Activated naive CD8-positive, alpha-beta T cell (primary cell): ENCODE measurements around the gene XYLT1.

Source experiments
- H3K27ac Mint-ChIP-seq: one replicate; pipeline ENCODE4 v1.8.0; 2021; ENCODE audit warnings: mixed read lengths
- H3K27me3 Mint-ChIP-seq: one replicate; pipeline ENCODE4 v1.8.0; 2021; ENCODE audit warnings: mixed read lengths
- H3K36me3 Mint-ChIP-seq: one replicate; pipeline ENCODE4 v1.8.0; 2021; ENCODE audit warnings: mixed read lengths
- H3K4me1 Mint-ChIP-seq: one replicate; pipeline ENCODE4 v1.8.0; 2021; ENCODE audit warnings: low read depth, mixed read lengths
- H3K4me3 Mint-ChIP-seq: one replicate; pipeline ENCODE4 v1.8.0; 2021; ENCODE audit warnings: mild to moderate bottlenecking, mixed read lengths
- H3K9me3 Mint-ChIP-seq: one replicate; pipeline ENCODE4 v1.8.0; 2021; ENCODE audit warnings: low read depth, mixed read lengths

The XYLT1 gene

GRCh38 chr16:17266608-17267313 lies 204.0 kb downstream of the XYLT1 start:
- no peaks in the 10 kb centered on the region for H3K27me3 Mint-ChIP-seq
- no peaks in the 10 kb centered on the region for H3K36me3 Mint-ChIP-seq
- no peak overlapping the region for H3K27ac Mint-ChIP-seq

GRCh38 chr16:17265154-17265553 lies 205.6 kb downstream of the XYLT1 start:
- Mint-ChIP-seq H3K27me3 (no peaks in the 10 kb centered on the region), H3K36me3 (no peaks in the 10 kb centered on the region), H3K4me3 (no peak overlapping the region), H3K9me3 (no peaks in the 10 kb centered on the region), H3K27ac (no peak overlapping the region), H3K4me1 (peaks cover 26% of the 10 kb centered on the region)

More at GRCh38 chr16:17266608-17267313, 204.0 kb downstream of the XYLT1 start:
- H3K4me1 Mint-ChIP-seq, result peaks cover 28% of the 10 kb centered on the region
- H3K4me3 Mint-ChIP-seq, result no peak overlapping the region
- H3K9me3 Mint-ChIP-seq, result no peaks in the 10 kb centered on the region

GRCh38 chr16:17261197-17261858 lies 209.4 kb downstream of the XYLT1 start:
- Mint-ChIP-seq H3K27me3 (no peaks in the 10 kb centered on the region), H3K9me3 (no peaks in the 10 kb centered on the region), H3K4me3 (no peak overlapping the region), H3K27ac (no peak overlapping the region), H3K4me1 (peaks cover 29% of the 10 kb centered on the region), H3K36me3 (peaks cover 12% of the 10 kb centered on the region)

GRCh38 chr16:17260276-17260849 lies 210.4 kb downstream of the XYLT1 start:
- Mint-ChIP-seq H3K4me3 (no peak overlapping the region), H3K4me1 (peaks cover 30% of the 10 kb centered on the region), H3K36me3 (peaks cover 16% of the 10 kb centered on the region), H3K9me3 (no peaks in the 10 kb centered on the region), H3K27ac (no peak overlapping the region), H3K27me3 (no peaks in the 10 kb centered on the region)

- Mint-ChIP-seq H3K27ac (no peak overlapping the region), H3K4me1 (peaks cover 32% of the 10 kb centered on the region), H3K36me3 (peaks cover 17% of the 10 kb centered on the region), H3K27me3 (no peaks in the 10 kb centered on the region), H3K4me3 (no peak overlapping the region), H3K9me3 (no peaks in the 10 kb centered on the region)
Observed at GRCh38 chr16:17259751-17260270, 210.9 kb downstream of the XYLT1 start.

- Mint-ChIP-seq H3K27ac (no peak overlapping the region), H3K36me3 (peaks cover 18% of the 10 kb centered on the region), H3K9me3 (no peaks in the 10 kb centered on the region), H3K4me3 (no peak overlapping the region), H3K27me3 (no peaks in the 10 kb centered on the region), H3K4me1 (peaks cover 29% of the 10 kb centered on the region)
Observed at GRCh38 chr16:17258848-17259713, 211.7 kb downstream of the XYLT1 start.

- no peak overlapping the region for H3K4me3 Mint-ChIP-seq
- no peaks in the 10 kb centered on the region for H3K9me3 Mint-ChIP-seq
- H3K36me3 Mint-ChIP-seq, result peaks cover 19% of the 10 kb centered on the region
- H3K27me3 Mint-ChIP-seq, result no peaks in the 10 kb centered on the region
- no peak overlapping the region for H3K27ac Mint-ChIP-seq
- H3K4me1 Mint-ChIP-seq, result peaks cover 27% of the 10 kb centered on the region
Observed at GRCh38 chr16:17258077-17258599, 212.6 kb downstream of the XYLT1 start.

GRCh38 chr16:17257426-17258023 lies 213.2 kb downstream of the XYLT1 start:
- H3K9me3 Mint-ChIP-seq, result no peaks in the 10 kb centered on the region
- H3K4me3 Mint-ChIP-seq, result no peak overlapping the region
- H3K27me3 Mint-ChIP-seq, result no peaks in the 10 kb centered on the region
- H3K4me1 Mint-ChIP-seq, result peaks cover 22% of the 10 kb centered on the region
- peaks cover 19% of the 10 kb centered on the region for H3K36me3 Mint-ChIP-seq
- H3K27ac Mint-ChIP-seq, result no peak overlapping the region

- no peaks in the 10 kb centered on the region for H3K27me3 Mint-ChIP-seq
- no peaks in the 10 kb centered on the region for H3K9me3 Mint-ChIP-seq
- H3K27ac Mint-ChIP-seq, result no peak overlapping the region
- peaks cover 4% of the 10 kb centered on the region for H3K4me1 Mint-ChIP-seq
- H3K36me3 Mint-ChIP-seq, result peaks cover 13% of the 10 kb centered on the region
- H3K4me3 Mint-ChIP-seq, result no peak overlapping the region
Observed at GRCh38 chr16:17252701-17253100, 218.1 kb downstream of the XYLT1 start.

- Mint-ChIP-seq H3K27me3 (no peaks in the 10 kb centered on the region), H3K36me3 (peaks cover 15% of the 10 kb centered on the region), H3K4me1 (peaks cover 4% of the 10 kb centered on the region), H3K27ac (no peak overlapping the region), H3K9me3 (no peaks in the 10 kb centered on the region), H3K4me3 (no peak overlapping the region)
Observed at GRCh38 chr16:17252064-17252463, 218.7 kb downstream of the XYLT1 start.

GRCh38 chr16:17251496-17251895 lies 219.3 kb downstream of the XYLT1 start:
- H3K36me3 Mint-ChIP-seq, result peaks cover 14% of the 10 kb centered on the region
- H3K9me3 Mint-ChIP-seq, result no peaks in the 10 kb centered on the region
- no peak overlapping the region for H3K27ac Mint-ChIP-seq
- no peaks in the 10 kb centered on the region for H3K27me3 Mint-ChIP-seq
- no peak overlapping the region for H3K4me3 Mint-ChIP-seq
- H3K4me1 Mint-ChIP-seq, result peaks cover 8% of the 10 kb centered on the region

GRCh38 chr16:17246974-17247732 lies 223.6 kb downstream of the XYLT1 start:
- Mint-ChIP-seq H3K27ac (no peak overlapping the region), H3K9me3 (no peaks in the 10 kb centered on the region), H3K4me1 (peaks cover 7% of the 10 kb centered on the region), H3K4me3 (no peak overlapping the region), H3K27me3 (no peaks in the 10 kb centered on the region), H3K36me3 (peaks cover 10% of the 10 kb centered on the region)

GRCh38 chr16:17246268-17246885 lies 224.4 kb downstream of the XYLT1 start:
- Mint-ChIP-seq H3K27ac (no peak overlapping the region), H3K27me3 (no peaks in the 10 kb centered on the region), H3K4me1 (peaks cover 7% of the 10 kb centered on the region), H3K9me3 (no peaks in the 10 kb centered on the region), H3K36me3 (peaks cover 10% of the 10 kb centered on the region), H3K4me3 (no peak overlapping the region)
